ENCODE data around the gene FIGNL2. TPM values are rescaled to one million over a fixed set of nuclear protein-coding genes. Genes with fewer than 3 reads are reported as not detected.

FIGNL2 gene
- total and polyA plus RNA-seq, 2 of the 13 experiments (the other 11 are each of a cell fraction or from before 2014, with no cell fraction given): 0.82 to 1.00 TPM

DNA sequence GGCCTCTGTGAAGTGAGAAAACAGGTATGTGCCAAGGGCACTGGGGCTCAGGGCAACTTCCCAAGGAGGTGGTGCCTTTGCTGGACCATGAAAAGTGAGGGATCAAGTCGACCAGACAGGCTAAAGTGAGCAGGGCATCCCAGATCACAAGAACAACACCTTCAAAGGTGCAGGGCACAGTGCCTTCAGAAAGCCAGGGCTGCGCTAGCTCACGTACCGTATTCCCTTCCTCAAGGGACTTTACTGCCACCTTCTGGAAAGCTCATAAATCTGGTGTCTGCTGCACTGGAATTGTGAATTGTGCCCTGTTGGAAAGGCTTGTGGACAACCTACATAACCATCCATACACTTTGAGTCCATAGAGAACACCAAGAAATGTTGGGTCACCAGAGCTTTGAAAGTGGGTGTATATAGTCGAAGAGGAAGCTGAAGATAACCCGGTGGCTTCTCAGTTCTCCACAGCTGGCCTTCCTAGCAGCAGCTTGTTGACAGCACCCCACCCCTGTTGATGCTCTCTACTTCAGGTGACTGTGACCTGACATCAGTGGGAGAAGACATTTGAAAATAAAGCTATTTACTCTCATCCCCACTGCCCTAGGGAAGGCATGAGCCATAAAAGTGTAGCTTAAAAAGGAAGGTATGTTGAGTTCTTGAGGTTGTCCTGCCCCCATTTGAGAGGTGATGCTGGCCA lies 24.5 kb downstream of the FIGNL2 start:
- in situ Hi-C loops (cut with HindIII; ENCODE audit: extremely low pct_ligation_motif_present, low pct_unique_long_range_greater_than_20kb): no loop called here
- no peak overlapping the region for H2AFZ ChIP-seq (ENCODE audit: low read length)
- CTCF ChIA-PET (ENCODE audit: low intra/inter-chr PET ratio, low total read pairs): interaction anchor here (0.8 to 1.1 kb wide), 4 partner anchors 52 to 402 kb away, joined by 3 to 7 read pairs (median 3); no protein-coding TSS in a partner anchor
- no peak overlapping the region for H3K9ac ChIP-seq (ENCODE audit: insufficient read depth, low read depth, low read length)
- no peaks in the 10 kb centered on the region for H3K9me3 ChIP-seq (ENCODE audit: low read length)
- no peaks in the 10 kb centered on the region for H3K79me2 ChIP-seq (ENCODE audit: insufficient read depth, low read length)
- FAIRE-seq: peak; percentile 83
- no TSS peak for BruUV-seq (replicated peaks)
- no peak overlapping the region for H3K27ac ChIP-seq (ENCODE audit: extremely low read length, insufficient read depth, low read length)
- H3K4me2 ChIP-seq (ENCODE audit: low read depth, low read length): no peak overlapping the region
- no peaks in the 10 kb centered on the region for H4K20me1 ChIP-seq (ENCODE audit: insufficient read depth, low read length)
- H3K4me3 ChIP-seq (replicated peaks in 1 of 3; ENCODE audit: insufficient read depth in 1 of 3, low read depth in 2 of 3, low read length in 3 of 3): no peak overlapping the region
- ATAC-seq: peak; percentile 84
- no peaks in the 10 kb centered on the region for H3K27me3 ChIP-seq (ENCODE audit: control insufficient read depth in 1 of 2, insufficient read depth in 2 of 2, low read length in 2 of 2)
- peaks cover 14% of the 10 kb centered on the region for H3K4me1 ChIP-seq (ENCODE audit: insufficient read depth, low read length)
- TF ChIP-seq ZNF329 (CRISPR knock-in tag; IDR thresholded peaks at IDR 0.05; ENCODE audit: low read depth) (no peak), TAF1 (CRISPR knock-in tag; IDR thresholded peaks at IDR 0.05) (no peak), SOX5 (CRISPR knock-in tag; IDR thresholded peaks at IDR 0.05; ENCODE audit: borderline replicate concordance) (no peak), STAG1 (CRISPR knock-in tag; IDR thresholded peaks at IDR 0.05) (peak; percentile 79), RAD21 (CRISPR knock-in tag; IDR thresholded peaks at IDR 0.05) (peak; percentile 64), ZKSCAN1 (IDR thresholded peaks at IDR 0.05; ENCODE audit: low read length) (no peak), SMC3 (IDR thresholded peaks at IDR 0.05; ENCODE audit: low read length) (peak; percentile 73)
- TF ChIP-seq, protein P1, sequence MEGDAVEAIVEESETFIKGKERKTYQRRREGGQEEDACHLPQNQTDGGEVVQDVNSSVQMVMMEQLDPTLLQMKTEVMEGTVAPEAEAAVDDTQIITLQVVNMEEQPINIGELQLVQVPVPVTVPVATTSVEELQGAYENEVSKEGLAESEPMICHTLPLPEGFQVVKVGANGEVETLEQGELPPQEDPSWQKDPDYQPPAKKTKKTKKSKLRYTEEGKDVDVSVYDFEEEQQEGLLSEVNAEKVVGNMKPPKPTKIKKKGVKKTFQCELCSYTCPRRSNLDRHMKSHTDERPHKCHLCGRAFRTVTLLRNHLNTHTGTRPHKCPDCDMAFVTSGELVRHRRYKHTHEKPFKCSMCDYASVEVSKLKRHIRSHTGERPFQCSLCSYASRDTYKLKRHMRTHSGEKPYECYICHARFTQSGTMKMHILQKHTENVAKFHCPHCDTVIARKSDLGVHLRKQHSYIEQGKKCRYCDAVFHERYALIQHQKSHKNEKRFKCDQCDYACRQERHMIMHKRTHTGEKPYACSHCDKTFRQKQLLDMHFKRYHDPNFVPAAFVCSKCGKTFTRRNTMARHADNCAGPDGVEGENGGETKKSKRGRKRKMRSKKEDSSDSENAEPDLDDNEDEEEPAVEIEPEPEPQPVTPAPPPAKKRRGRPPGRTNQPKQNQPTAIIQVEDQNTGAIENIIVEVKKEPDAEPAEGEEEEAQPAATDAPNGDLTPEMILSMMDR (CRISPR knock-in tag; IDR thresholded peaks at IDR 0.05): peak; percentile 81
- POLR2A ChIA-PET: interaction anchor here (1.0 to 3.2 kb wide), 4 partner anchors 9 to 161 kb away, joined by 3 to 12 read pairs (median 4); partner anchors contain the start of gene FIGNL2
- no peaks in the 10 kb centered on the region for H3K36me3 ChIP-seq (replicated peaks in 1 of 2; ENCODE audit: control insufficient read depth in 1 of 2, insufficient read depth in 2 of 2, low read length in 2 of 2)
- intact Hi-C loops (cut with micrococcal nuclease; ENCODE audit: unreplicated experiment): loop anchor here (2.0 kb wide), 1 partner anchor 51 kb away; no protein-coding TSS in a partner anchor
- peak; percentile 59 for DNase-seq (ENCODE audit: low spot score)
- 39% methylated on average over 5 of the region's 6 CpGs for WGBS (ENCODE audit: low lambda C conversion rate)

Data from HepG2 (cell line).